ENCODE measurements around the gene DCP1A.

DCP1A gene

DNA sequence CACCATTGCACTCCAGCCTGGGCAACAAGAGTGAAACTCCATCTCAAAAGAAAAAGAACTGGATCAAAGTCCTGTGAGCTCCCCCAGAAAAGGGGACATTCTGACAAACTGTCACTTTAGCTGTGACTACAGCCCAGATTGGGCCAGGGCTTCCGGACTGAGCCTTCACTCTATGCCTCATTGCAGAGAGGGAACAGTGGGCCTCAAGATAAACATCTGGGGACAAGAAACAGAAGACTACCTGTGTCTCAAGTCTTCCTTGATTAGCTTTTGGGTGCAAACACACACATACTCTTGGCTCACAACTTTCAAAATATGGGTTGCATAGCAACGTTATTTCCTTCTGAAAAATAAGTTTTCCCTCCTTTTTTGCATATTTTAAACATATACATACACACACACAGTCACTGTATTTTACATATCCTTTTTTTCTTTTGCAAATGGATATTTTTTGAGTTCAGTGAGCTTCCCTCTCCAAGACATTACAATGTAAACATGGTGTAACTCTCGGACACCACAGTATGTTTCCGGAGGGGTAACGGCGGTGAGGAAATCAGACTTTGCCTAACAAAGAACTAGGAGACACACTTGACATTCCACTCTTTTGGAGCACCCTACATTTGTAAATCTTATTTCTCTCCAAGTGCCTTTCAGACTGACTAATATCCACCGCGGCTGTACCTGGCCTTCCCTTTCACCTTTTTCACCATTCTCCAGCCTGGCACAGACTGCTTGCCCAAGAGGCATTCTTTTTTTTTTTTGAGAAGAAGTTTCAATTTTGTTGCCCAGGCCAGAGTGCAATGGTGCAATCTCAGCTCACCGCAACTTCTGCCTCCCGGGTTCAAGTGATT lies 95.0 kb downstream of the DCP1A start:
- DNase-seq, result peak; percentile 76
- Histone ChIP-seq H3K18ac (ENCODE audit: low read depth in 1 of 2, low read length in 2 of 2) (peak overlapping the region; percentile 24 to 58), H3K4me2 (ENCODE audit: low read length, poor library complexity, severe bottlenecking) (peak overlapping the region; percentile 70), H2AFZ (ENCODE audit: low read depth, low read length) (no peak overlapping the region), H3K4ac (ENCODE audit: low read depth in 1 of 2, low read length in 2 of 2) (no peak overlapping the region), H3K27me3 (ENCODE audit: control insufficient read depth in 1 of 2, insufficient read depth in 1 of 2, low read length in 2 of 2) (no peaks in the 10 kb centered on the region), H3K4me1 (ENCODE audit: control insufficient read depth, insufficient read depth, low read depth, low read length) (peaks cover 37% of the 10 kb centered on the region), H3K9ac (ENCODE audit: low read length) (peak overlapping the region; percentile 24), H3K9me3 (ENCODE audit: control insufficient read depth, low read length) (no peaks in the 10 kb centered on the region), H2BK15ac (ENCODE audit: low read depth, poor library complexity, severe bottlenecking) (no peak overlapping the region), H2BK120ac (ENCODE audit: low read depth, low read length) (no peak overlapping the region), H2BK5ac (ENCODE audit: low read depth, low read length, poor library complexity, severe bottlenecking) (no peak overlapping the region), H2BK12ac (ENCODE audit: low read length in 2 of 2) (no peak overlapping the region), H4K91ac (ENCODE audit: low read length) (no peak overlapping the region), H3K79me1 (replicated peaks; ENCODE audit: low read length, poor library complexity, severe bottlenecking) (no peaks in the 10 kb centered on the region), H3K27ac (ENCODE audit: low read length, poor library complexity, severe bottlenecking) (peak overlapping the region; percentile 11), H2AK5ac (ENCODE audit: low read length, severe bottlenecking) (no peak overlapping the region), H3K23ac (ENCODE audit: low read length in 2 of 2) (no peak overlapping the region), H3K36me3 (ENCODE audit: control insufficient read depth in 1 of 2, insufficient read depth in 2 of 2, low read depth in 1 of 2, low read length in 2 of 2) (peaks cover 25 to 26% of the 10 kb centered on the region in 2 experiments), H4K8ac (ENCODE audit: low read length) (no peak overlapping the region), H3K4me3 (ENCODE audit: insufficient read depth in 1 of 2, low read depth in 1 of 2, low read length in 2 of 2) (peak overlapping the region in 1 of 2 experiments; percentile 88), H3K14ac (ENCODE audit: low read length in 2 of 2) (no peak overlapping the region)
- WGBS, result 46% methylated on average over 10 of the region's 10 CpGs

GRCh38 chr3:53250881-53251605 lies 96.3 kb downstream of the DCP1A start:
- H2BK15ac ChIP-seq (ENCODE audit: low read depth, poor library complexity, severe bottlenecking), result no peak overlapping the region
- H3K9ac ChIP-seq (ENCODE audit: low read length), result peak overlapping the region; percentile 22
- H3K27me3 ChIP-seq (ENCODE audit: control insufficient read depth in 1 of 2, insufficient read depth in 1 of 2, low read length in 2 of 2), result no peaks in the 10 kb centered on the region
- H2BK120ac ChIP-seq (ENCODE audit: low read depth, low read length), result no peak overlapping the region
- no peak overlapping the region for H2BK5ac ChIP-seq (ENCODE audit: low read depth, low read length, poor library complexity, severe bottlenecking)
- H2AK5ac ChIP-seq (ENCODE audit: low read length, severe bottlenecking), result no peak overlapping the region
- H3K14ac ChIP-seq (ENCODE audit: low read length in 2 of 2), result no peak overlapping the region
- H3K23ac ChIP-seq (ENCODE audit: low read length in 2 of 2), result no peak overlapping the region
- peaks cover 27 to 29% of the 10 kb centered on the region in 2 experiments for H3K36me3 ChIP-seq (ENCODE audit: control insufficient read depth in 1 of 2, insufficient read depth in 2 of 2, low read depth in 1 of 2, low read length in 2 of 2)
- H3K18ac ChIP-seq (ENCODE audit: low read depth in 1 of 2, low read length in 2 of 2), result no peak overlapping the region
- H3K9me3 ChIP-seq (ENCODE audit: control insufficient read depth, low read length), result no peaks in the 10 kb centered on the region
- no peak overlapping the region for H4K91ac ChIP-seq (ENCODE audit: low read length)
- H4K8ac ChIP-seq (ENCODE audit: low read length), result peak overlapping the region; percentile 19
- no peak overlapping the region for H2AFZ ChIP-seq (ENCODE audit: low read depth, low read length)
- H3K4me1 ChIP-seq (ENCODE audit: control insufficient read depth, insufficient read depth, low read depth, low read length), result peaks cover 34% of the 10 kb centered on the region
- no peaks in the 10 kb centered on the region for H3K79me1 ChIP-seq (replicated peaks; ENCODE audit: low read length, poor library complexity, severe bottlenecking)
- no peak overlapping the region for H3K4me3 ChIP-seq (ENCODE audit: insufficient read depth in 1 of 2, low read depth in 1 of 2, low read length in 2 of 2)
- H3K4ac ChIP-seq (ENCODE audit: low read depth in 1 of 2, low read length in 2 of 2), result peak overlapping the region in 1 of 2 experiments; percentile 1
- no peak overlapping the region for H2BK12ac ChIP-seq (ENCODE audit: low read length in 2 of 2)
- WGBS, result 89% methylated on average over 4 of the region's 4 CpGs
- no peak overlapping the region for H3K27ac ChIP-seq (ENCODE audit: low read length, poor library complexity, severe bottlenecking)
- DNase-seq, result no peak
- H3K4me2 ChIP-seq (ENCODE audit: low read length, poor library complexity, severe bottlenecking), result no peak overlapping the region

DNA sequence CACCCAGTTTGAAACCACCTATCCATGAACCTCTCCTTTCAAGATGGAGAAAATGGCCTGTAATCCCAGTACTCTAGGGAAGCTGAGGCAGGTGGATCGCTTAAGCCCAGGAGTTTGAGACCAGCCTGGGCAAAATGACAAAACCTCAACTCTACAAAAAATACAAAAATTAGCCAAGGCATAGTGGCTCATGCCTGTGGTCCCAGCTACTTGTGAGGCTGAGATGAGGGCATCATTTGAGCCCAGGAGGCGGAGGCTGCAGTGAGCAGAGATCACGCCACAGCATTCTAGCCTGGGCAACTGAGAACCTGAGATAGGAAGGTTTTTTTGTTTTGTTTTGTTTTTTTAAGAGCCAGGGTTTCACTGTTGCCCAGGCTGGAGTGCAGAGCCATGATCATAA lies 96.9 kb downstream of the DCP1A start:
- WGBS, result 100% methylated on average over 3 of the region's 3 CpGs
- no peak overlapping the region for H3K14ac ChIP-seq (ENCODE audit: low read length in 2 of 2)
- no peak overlapping the region for H4K8ac ChIP-seq (ENCODE audit: low read length)
- peak overlapping the region; percentile 27 for H2AK5ac ChIP-seq (ENCODE audit: low read length, severe bottlenecking)
- H3K27ac ChIP-seq (ENCODE audit: low read length, poor library complexity, severe bottlenecking), result no peak overlapping the region
- no peak overlapping the region for H2AFZ ChIP-seq (ENCODE audit: low read depth, low read length)
- H3K4me3 ChIP-seq (ENCODE audit: insufficient read depth in 1 of 2, low read depth in 1 of 2, low read length in 2 of 2), result no peak overlapping the region
- no peaks in the 10 kb centered on the region for H3K9me3 ChIP-seq (ENCODE audit: control insufficient read depth, low read length)
- H4K91ac ChIP-seq (ENCODE audit: low read length), result no peak overlapping the region
- no peak overlapping the region for H3K9ac ChIP-seq (ENCODE audit: low read length)
- no peak overlapping the region for H2BK12ac ChIP-seq (ENCODE audit: low read length in 2 of 2)
- H3K23ac ChIP-seq (ENCODE audit: low read length in 2 of 2), result no peak overlapping the region
- no peak overlapping the region for H2BK15ac ChIP-seq (ENCODE audit: low read depth, poor library complexity, severe bottlenecking)
- H2BK120ac ChIP-seq (ENCODE audit: low read depth, low read length), result no peak overlapping the region
- peaks cover 31 to 34% of the 10 kb centered on the region in 2 experiments for H3K36me3 ChIP-seq (ENCODE audit: control insufficient read depth in 1 of 2, insufficient read depth in 2 of 2, low read depth in 1 of 2, low read length in 2 of 2)
- H3K4me1 ChIP-seq (ENCODE audit: control insufficient read depth, insufficient read depth, low read depth, low read length), result peaks cover 32% of the 10 kb centered on the region
- H2BK5ac ChIP-seq (ENCODE audit: low read depth, low read length, poor library complexity, severe bottlenecking), result peak overlapping the region; percentile 15
- H3K18ac ChIP-seq (ENCODE audit: low read depth in 1 of 2, low read length in 2 of 2), result no peak overlapping the region
- H3K27me3 ChIP-seq (ENCODE audit: control insufficient read depth in 1 of 2, insufficient read depth in 1 of 2, low read length in 2 of 2), result no peaks in the 10 kb centered on the region
- no peak overlapping the region for H3K4ac ChIP-seq (ENCODE audit: low read depth in 1 of 2, low read length in 2 of 2)
- H3K79me1 ChIP-seq (replicated peaks; ENCODE audit: low read length, poor library complexity, severe bottlenecking), result no peaks in the 10 kb centered on the region
- DNase-seq, result no peak
- H3K4me2 ChIP-seq (ENCODE audit: low read length, poor library complexity, severe bottlenecking), result no peak overlapping the region

DNA sequence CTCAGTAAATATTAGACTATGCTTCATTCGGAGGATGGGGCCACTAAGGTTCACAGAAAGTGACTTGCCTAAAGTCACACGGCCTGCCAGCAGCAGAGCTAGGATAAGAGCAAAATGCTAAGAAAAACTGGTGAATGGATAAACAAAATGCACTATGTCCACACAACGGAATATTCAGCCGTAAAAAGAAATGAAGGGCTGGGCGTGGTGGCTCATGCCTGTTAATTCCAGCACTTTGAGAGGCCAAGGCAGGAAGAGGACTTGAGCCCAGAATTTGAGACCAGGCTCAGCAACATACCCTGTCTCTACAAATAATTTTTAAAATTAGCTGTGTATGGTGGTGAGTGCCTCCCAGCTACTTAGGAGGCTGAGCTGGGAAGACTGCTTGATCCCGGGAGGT lies 99.2 kb downstream of the DCP1A start:
- Histone ChIP-seq H3K27me3 (ENCODE audit: control insufficient read depth in 1 of 2, insufficient read depth in 1 of 2, low read length in 2 of 2) (no peaks in the 10 kb centered on the region), H3K14ac (ENCODE audit: low read length in 2 of 2) (no peak overlapping the region), H3K4me1 (ENCODE audit: control insufficient read depth, insufficient read depth, low read depth, low read length) (peaks cover 39% of the 10 kb centered on the region), H4K91ac (ENCODE audit: low read length) (no peak overlapping the region), H3K4ac (ENCODE audit: low read depth in 1 of 2, low read length in 2 of 2) (no peak overlapping the region), H3K18ac (ENCODE audit: low read depth in 1 of 2, low read length in 2 of 2) (no peak overlapping the region), H3K4me2 (ENCODE audit: low read length, poor library complexity, severe bottlenecking) (no peak overlapping the region), H2AFZ (ENCODE audit: low read depth, low read length) (no peak overlapping the region), H3K79me1 (replicated peaks; ENCODE audit: low read length, poor library complexity, severe bottlenecking) (no peaks in the 10 kb centered on the region), H2BK120ac (ENCODE audit: low read depth, low read length) (no peak overlapping the region), H2AK5ac (ENCODE audit: low read length, severe bottlenecking) (no peak overlapping the region), H2BK12ac (ENCODE audit: low read length in 2 of 2) (no peak overlapping the region), H3K9me3 (ENCODE audit: control insufficient read depth, low read length) (no peaks in the 10 kb centered on the region), H2BK15ac (ENCODE audit: low read depth, poor library complexity, severe bottlenecking) (no peak overlapping the region), H3K23ac (ENCODE audit: low read length in 2 of 2) (no peak overlapping the region), H3K4me3 (ENCODE audit: insufficient read depth in 1 of 2, low read depth in 1 of 2, low read length in 2 of 2) (no peak overlapping the region), H2BK5ac (ENCODE audit: low read depth, low read length, poor library complexity, severe bottlenecking) (no peak overlapping the region), H4K8ac (ENCODE audit: low read length) (no peak overlapping the region), H3K9ac (ENCODE audit: low read length) (no peak overlapping the region), H3K27ac (ENCODE audit: low read length, poor library complexity, severe bottlenecking) (no peak overlapping the region), H3K36me3 (ENCODE audit: control insufficient read depth in 1 of 2, insufficient read depth in 2 of 2, low read depth in 1 of 2, low read length in 2 of 2) (peaks cover 46% of the 10 kb centered on the region in 2 experiments)
- 95% methylated on average over 6 of the region's 6 CpGs for WGBS
- no peak for DNase-seq
